Heart left ventricle (tissue), 13 donors: ENCODE measurements around the gene RALGPS1.

Source experiments
- POLR2A ChIP-seq, 2 donors: fragments of 450-650 bp; IDR thresholded peaks; one replicate each; pipeline ENCODE4 v1.6.1; 2017; ENCODE audit warnings: antibody characterized with exemption in 2 of 2, mild to moderate bottlenecking in 2 of 2, moderate library complexity in 2 of 2
- TF ChIP-seq, protein P1 (sequence below), 12 donors: fragments of 200-600 bp; sonication (generic) in 4 of 12; IDR thresholded peaks; one replicate each; pipeline versions ENCODE4 v1.5.0 to v1.8.0; 2018 to 2022; ENCODE audit warnings: antibody characterized with exemption in 12 of 12, mild to moderate bottlenecking in 5 of 12
- donor health status: ischemic (EF 13 %, LVEDD 7.1; RV severe dilation, severe dysfunction).
- donor health status: DM: no; HTN: yes; CAD: no.
- donor health status: DM: no; HTN: no; CAD: no.
- donor health status: ischemic (EF 25% LVEDD 6.9; RV normal size, moderate dysfunction).
- donor health status: ischemic (EF 25% LVEDD 5.7; RV mildly dilated, moderate dysfunction).
- donor health status: ischemic (EF 35%, LVEDD 5.7; RV mildly dilated, moderate dysfunction).
- donor health status: nonischemic (EF 11% LVEDD 7.7; RV severe dilation, severe dysfunction).
- donor health status: DM: yes; HTN: yes; CAD: no.
- donor health status: PGD.
- donor health status: ischemic (EF 29% LVEDD 5.4; RV normal size, mild dysfunction).
- donor health status: nonischemic (EF 23%, LVEDD 6.1; RV moderate dilation, normal function).

DNA sequence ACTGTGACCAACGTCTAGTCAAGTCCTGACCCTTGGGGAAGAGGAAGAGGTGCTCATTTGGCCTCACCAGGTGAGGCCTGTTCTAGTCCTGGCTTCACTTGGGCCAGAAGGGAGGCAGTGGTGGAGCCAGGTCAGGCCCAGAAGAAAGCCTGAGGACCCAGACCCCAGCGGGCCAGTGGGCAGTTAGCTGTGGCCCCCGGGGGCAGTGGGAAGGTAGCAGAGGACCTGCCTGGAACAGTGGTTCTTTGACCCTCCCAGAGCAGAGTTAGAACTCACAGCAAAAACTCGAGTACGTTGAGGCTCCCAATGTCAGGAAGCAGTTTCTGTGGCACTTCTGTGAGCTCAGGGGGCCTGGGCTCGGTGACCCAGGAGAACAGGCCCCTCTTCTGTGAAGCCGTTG is 284.0 kb downstream of the RALGPS1 start:
- TF ChIP-seq, protein P1, sequence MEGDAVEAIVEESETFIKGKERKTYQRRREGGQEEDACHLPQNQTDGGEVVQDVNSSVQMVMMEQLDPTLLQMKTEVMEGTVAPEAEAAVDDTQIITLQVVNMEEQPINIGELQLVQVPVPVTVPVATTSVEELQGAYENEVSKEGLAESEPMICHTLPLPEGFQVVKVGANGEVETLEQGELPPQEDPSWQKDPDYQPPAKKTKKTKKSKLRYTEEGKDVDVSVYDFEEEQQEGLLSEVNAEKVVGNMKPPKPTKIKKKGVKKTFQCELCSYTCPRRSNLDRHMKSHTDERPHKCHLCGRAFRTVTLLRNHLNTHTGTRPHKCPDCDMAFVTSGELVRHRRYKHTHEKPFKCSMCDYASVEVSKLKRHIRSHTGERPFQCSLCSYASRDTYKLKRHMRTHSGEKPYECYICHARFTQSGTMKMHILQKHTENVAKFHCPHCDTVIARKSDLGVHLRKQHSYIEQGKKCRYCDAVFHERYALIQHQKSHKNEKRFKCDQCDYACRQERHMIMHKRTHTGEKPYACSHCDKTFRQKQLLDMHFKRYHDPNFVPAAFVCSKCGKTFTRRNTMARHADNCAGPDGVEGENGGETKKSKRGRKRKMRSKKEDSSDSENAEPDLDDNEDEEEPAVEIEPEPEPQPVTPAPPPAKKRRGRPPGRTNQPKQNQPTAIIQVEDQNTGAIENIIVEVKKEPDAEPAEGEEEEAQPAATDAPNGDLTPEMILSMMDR (IDR thresholded peaks at IDR 0.05): no peak
- TF ChIP-seq POLR2A (IDR thresholded peaks at IDR 0.05): no peak
